Fibroblast of skin of scalp (primary cell): ENCODE results near the gene TMEM203. TPM values are rescaled to one million over a fixed set of nuclear protein-coding genes. Genes with fewer than 3 reads are reported as not detected.
"Not testable (repeated sequence)": the region's sequence is repeated elsewhere in the genome, so short reads cannot be mapped to it uniquely, and the experiment has no call there.

Source experiments
- DNase-seq: peaks from one replicate; pipeline ENCODE4 v3.0.0-alpha.2; 2013
- polyA plus RNA-seq, 2 experiments: library from polyadenylated mRNA; unstranded; fragments of 120-200 nt; gene quantifications; one replicate each; pipeline ENCODE4 v1.2.1, GENCODE V29; 2013; ENCODE audit not compliant: insufficient read length in 2 of 2

The TMEM203 gene, protein sequence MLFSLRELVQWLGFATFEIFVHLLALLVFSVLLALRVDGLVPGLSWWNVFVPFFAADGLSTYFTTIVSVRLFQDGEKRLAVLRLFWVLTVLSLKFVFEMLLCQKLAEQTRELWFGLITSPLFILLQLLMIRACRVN
- polyA plus RNA-seq (2013, experiment 1 of 2; ENCODE audit: insufficient read length), result 34.3 TPM
- 33.3 TPM for polyA plus RNA-seq (2013, experiment 2 of 2; ENCODE audit: insufficient read length)

- peak; percentile 87 for DNase-seq
Observed at GRCh38 chr9:137205126-137206069, at the start of gene TMEM203, which contains the start of gene NDOR1. TSS of gene TMEM203 (minus strand) at chr9:137205648. CDS start at chr9:137205414, 234 bp downstream. TSS of gene NDOR1 (plus strand) at chr9:137205700. CDS start at chr9:137205778, 78 bp downstream.

GRCh38 chr9:137254624-137255447 lies 49.4 kb upstream of the TMEM203 start, which contains the start of gene NELFB:
TSS of gene NELFB (plus strand) at chr9:137255327.
- peak; percentile 88 for DNase-seq

DNA sequence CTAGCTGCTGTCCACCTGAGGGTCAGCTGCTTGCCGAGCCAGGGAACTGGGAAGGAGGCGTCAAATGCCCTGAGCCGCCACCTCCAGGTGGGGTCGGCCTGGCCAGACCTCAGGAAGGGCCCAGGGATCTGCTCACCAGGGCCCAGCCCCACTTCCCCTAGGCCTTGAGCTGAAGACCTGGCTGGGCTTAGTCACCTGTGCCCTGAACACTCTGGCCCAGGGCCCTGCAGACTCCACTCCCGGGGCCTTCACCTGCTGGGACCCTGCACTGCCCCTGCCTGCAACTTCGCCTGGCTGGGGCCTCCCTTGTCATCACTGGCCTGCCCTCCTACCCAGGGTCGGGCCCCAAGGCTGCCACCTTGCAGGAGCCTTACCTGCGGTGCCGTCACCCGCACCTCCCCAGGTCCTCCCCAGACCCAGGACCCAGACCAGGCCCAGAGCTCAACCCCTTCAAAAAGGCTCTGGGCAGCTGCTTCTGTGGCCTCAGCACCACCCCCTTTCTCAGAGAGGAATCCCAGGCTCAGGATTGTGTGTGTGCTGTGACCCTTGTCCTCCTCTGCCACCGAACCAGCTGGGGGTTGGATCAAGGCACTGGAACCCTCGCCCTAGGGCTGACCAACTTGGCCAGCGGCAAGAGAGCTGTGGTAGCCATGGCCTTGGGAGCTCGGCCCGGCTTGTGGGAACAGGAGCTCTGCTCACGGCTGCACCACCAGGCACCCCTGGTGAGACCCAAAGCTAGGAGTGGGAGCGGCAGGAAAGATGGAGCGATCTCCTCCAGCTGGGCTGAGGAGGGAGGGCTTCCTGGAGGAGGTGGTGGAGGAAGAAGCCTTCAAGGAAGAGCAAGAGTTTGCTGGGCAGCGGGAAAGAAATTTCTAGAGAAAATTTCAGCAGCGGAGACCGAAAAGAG lies 48.5 kb upstream of the TMEM203 start:
- DNase-seq, result no peak

DNA sequence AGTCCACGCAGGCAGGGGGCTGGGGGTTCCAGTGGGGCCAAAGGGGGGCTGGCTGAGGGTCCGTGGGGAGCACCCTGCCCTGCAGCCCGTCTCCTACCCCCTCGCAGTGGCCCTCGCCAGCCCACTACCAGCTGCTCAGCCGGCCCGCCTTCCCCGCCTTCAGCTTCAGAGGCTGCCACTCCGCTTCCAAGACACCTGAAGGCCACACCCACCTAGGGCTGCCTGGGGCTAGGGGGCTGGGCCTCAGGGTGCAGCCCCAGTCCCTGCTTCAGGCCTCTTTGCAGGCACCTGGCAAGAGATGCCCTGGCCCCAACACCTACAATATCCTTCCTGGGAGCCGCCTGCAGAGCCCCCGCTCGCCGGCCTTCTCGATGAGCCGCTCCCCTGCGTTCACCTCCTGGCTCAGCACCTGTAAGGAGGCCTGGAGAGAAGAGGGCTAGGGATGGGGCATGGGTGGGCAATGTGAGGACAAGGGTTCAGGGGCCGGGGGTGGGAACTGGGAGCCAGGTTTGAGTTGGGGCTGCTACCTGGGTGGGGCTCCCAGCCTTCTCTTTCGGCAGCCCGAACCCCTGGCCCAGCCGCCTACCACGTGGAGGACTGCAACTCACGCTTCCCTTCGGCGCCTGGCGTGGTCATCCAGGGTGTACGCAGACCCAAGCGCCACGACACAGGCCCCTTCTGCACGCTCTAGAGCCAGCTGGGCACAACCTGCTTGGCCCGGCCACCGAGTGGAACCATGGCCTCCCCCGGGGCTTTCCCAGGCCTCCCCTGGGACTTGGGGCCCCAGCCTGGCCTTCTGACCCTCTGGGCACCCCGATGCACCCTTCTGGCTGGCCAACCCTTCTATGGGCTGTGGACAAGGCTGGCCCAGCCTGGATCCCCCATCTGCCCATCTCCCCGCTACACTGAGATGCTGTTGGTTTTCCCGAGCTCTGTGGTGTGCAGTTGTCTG lies 47.4 kb upstream of the TMEM203 start:
- DNase-seq, result no peak

DNA sequence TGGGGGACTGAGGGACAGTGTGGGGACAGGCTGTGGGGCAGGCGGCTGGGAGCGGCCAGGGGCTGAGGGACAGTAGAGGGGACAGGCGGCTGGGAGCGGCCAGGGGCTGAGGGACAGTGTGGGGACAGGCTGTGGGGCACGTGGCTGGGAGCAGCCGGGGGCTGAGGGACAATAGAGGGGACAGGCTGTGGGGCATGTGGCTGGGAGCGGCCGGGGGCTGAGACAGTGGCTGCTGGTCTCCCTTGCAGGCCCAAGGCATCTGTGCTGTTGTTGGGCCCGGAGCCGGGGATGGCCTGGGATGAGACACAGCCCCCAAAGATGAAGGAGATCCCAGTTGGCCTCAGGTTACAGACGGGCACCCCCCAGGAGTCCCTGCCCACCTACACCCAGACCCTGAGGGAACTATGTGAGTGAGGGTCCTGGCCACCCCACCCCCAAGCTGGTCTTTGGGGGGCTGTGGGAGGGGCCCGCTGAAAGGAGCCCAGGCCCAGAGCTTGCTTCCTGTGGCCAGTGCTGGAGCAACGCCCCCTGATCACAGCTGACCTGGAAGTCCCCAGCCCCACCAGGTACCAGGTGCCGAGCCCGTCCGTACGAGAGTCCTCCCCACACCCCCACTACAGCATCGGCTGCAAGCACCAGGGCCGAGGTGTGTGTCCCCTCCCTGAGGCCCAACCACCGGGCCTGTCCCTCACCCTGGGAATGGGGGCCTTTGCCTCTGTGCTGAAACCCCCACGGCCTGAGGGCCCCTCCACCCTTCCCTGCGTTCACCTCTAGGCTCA lies 46.2 kb upstream of the TMEM203 start:
- DNase-seq, result no peak

DNA sequence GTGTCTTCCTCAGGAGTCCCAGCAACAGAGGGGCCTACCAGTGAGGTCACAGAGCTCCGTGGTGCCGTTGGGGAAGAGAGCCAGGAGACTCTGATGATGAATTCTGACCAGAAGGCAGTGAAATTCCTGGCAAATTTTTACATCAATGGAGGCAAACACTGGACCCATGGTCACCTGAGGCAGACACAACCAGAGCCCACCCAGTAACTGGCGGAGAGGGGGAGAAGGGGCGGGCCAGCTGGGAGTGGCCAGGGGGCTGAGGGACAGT lies 45.7 kb upstream of the TMEM203 start, which contains the start of gene STPG3:
Gene STPG3, plus strand, starts transcription at position 93 of the 268 bp plus-strand sequence. Its CDS starts 1 bp downstream, at position 94.
- DNase-seq, result no peak

GRCh38 chr9:137250329-137251193 lies 45.1 kb upstream of the TMEM203 start:
- DNase-seq, result peak; percentile 12

GRCh38 chr9:137247916-137248175 lies 42.4 kb upstream of the TMEM203 start:
- no peak for DNase-seq

GRCh38 chr9:137247135-137247915 lies 41.9 kb upstream of the TMEM203 start:
- DNase-seq, result no peak

DNA sequence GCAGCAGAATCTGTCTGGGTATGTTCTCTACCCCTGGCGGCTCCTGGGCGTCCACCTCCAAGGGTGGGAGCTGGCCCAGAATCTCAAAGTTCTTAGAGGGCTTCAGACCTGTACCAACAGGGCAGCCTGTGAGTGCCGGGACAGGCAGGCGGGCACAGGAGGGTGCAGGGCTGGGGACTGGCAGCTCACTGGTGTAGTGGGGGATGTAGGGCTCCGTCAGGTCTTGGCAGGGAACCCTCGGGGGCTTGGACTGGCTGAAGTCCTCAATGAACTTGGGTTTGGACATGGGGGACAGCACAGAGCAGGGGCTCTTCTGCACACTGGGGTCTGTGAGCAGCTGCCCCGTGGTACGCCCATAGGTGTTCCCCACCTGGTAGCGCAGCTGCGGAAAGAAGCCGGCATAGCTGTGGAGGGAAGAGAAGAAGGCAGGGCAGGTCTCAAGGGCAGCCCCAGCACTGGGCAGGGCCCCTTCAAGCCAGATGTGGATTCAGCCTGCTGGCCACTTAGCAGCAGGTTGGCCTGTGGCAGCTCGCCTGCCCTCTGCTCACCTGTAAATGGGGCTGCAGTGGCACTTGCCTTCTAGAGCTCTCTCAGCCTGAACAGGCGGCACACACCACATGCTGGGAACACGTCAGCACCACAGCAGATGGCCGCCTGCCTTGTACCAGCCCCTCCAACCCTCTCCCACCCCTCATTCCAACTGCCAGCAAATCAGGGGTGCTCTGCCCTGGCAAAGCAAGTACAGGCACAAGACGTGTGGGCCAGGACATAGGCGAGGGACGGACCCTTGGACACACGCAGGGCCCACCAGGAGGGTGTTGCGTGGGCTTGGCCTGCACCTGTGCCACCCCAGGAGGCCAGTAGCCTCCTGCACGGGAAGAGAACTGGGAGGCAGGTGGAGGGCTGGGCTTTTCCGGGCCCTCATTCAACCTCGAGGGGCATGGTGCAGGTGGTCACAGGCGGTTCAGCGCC lies 40.3 kb upstream of the TMEM203 start:
- no peak for DNase-seq

DNA sequence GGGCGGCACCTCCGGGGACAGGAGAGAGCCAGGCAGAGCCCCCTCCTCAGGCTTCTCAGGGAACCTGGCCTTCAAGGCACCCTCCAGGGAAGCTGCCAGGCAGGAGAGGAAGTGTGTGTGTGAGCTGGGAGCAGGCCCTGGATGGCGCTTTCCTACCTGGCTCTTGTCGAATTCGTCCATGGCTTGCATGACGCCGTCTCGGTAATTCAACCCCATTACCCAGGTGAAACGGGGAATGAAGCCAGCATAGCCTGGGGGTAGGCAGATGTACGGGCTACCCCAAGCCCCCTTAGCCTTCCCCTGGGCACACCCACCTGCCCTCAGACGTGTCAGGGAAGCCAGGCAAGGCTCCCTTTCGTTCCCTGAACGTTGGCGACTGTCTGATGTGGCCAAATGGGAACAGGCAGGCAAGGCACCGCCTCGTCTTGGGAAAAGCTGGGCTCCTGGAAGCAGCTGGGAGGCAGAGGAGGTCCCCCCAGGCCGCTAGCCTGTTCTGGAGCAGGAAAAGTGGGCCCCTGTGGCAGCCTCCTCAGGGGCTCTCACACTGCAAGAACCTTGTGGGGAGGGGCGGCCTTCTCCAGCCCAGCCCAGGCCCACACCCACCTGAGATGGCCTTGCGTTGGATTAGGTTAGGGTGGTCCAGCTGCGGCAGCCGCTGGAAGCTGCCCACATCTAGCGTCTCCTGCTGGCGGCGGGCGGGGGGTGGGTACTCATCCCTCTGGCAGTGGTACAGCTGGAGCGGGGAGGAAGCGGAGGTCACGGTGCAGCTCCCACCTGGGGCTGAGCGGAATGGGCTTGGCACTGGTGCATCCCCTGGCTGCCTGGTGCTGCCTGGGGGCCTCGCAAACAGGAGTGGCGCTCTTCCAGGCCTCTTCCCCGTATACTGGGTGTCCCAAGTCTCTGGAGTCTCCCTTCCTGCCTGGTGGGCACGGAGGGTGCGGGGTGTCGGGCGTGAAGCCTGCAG lies 39.3 kb upstream of the TMEM203 start:
- no peak for DNase-seq

DNA sequence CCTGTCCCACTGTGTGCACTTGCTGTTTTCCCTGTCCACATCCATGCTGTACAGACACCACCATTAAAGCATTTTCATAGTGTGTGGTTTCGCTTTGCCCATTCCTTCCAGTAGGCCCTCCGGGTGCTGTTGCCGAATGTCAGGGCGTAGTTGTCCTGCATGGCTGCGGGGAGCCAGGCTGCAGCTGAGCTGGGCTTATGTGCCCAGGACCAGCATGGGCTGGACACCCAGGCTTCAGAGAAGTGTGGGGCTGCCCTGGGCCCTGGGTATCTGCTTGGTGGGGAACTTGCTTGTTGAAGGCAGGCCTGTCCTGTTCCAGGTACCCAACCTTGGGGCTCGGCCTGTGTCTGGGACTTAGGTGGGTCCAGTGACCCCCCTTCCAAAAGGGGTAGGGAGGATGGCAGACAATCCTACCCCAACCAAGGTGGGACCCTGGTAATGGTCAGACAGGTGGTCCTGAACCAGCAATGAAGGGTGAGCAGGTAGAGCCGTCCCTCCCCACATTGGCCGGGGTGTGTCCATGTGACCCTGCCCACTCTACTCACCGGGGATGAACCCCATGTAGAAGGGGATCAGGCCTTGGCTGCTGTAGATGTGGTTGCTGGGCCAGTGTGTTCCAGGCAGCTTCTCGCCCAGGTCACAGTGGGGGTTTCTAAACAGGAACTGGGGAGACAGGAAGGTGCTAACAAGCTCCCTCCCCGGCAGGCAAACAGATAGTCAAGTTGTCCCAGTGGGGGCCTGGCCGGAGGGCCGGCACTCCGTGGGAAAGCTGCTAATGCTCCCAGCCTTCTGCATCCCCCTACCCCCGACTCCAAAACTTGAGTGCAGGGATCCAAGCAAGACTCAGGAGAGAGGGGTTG lies 38.4 kb upstream of the TMEM203 start:
- DNase-seq, result no peak

DNA sequence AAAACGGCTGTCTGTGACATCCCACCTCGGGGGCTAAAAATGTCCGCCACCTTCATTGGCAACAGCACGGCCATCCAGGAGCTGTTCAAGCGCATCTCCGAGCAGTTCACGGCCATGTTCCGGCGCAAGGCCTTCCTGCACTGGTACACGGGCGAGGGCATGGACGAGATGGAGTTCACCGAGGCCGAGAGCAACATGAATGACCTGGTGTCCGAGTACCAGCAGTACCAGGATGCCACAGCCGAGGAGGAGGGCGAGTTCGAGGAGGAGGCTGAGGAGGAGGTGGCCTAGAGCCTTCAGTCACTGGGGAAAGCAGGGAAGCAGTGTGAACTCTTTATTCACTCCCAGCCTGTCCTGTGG lies 37.8 kb upstream of the TMEM203 start:
- not testable (repeated sequence) for DNase-seq
